Superior temporal gyrus (tissue), 1 donor: ENCODE data around the gene C1orf167.

Source experiments
- DNase-seq: peaks from one replicate; pipeline ENCODE4 v3.0.0-alpha.2; 2016; ENCODE audit errors: extremely low spot score

The C1orf167 gene

GRCh38 chr1:11764519-11764918 lies 2.5 kb downstream of the C1orf167 start:
- DNase-seq: no peak

GRCh38 chr1:11765661-11766428 lies 3.9 kb downstream of the C1orf167 start:
- no peak for DNase-seq

- DNase-seq: no peak
Observed at GRCh38 chr1:11766429-11766776, 4.4 kb downstream of the C1orf167 start.

DNA sequence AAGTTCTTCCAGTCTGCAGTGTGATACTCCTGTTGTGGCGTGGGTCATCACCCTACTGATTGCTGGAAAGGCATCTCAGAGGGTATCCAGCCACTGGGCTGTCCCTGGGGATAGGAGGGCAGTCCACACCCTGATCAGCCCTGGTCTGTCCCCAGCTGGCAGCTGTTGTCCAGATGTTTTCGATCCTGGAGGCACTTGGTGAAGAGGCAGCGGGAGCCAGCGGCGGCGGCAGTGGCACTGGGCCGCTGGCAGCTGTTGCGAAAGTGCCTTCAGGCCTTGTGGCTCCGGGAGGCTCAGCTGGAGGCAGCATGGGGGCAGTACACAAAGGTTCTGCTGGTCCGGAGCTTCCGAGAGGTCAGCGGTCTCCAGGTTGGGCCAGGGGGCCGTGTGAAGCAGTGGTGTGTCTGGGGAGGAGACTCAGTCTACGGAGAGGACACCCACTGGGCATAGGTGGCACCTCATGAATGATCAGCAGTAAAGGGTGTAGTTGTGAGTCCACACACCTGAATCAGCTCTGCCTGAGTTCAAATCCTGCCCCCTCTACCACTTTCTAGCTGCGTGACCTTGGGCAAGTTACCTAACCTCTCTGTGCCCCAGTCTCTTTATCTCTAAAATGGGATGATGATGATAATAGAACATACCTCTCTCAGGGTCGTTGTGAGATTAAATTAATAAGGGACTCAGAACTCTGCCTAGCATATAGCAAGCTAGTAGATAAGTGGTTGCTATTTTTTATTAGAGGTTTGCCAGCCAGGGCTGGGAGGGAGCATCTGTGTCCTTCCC lies 6.1 kb downstream of the C1orf167 start:
- DNase-seq: no peak

DNA sequence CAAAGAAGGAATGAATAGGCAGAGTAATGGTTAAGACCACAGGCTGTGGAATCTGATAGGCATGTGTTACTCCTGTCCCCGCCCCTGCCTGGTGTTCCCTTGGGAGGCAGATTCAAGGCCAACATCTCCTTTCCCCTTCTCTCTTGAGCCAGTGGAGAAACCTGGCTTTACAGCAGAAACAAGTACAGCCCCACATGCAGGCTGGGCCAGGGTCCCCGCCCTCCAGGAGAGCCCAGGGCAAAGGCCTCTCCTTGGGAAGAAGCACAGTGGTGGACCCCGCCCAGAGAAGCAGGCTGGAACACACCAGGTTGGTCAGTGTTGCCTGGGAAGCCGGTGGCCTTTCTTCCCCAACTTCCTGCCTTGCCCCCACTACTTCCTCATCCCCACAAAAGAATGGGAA lies 6.8 kb downstream of the C1orf167 start:
- DNase-seq: no peak

DNA sequence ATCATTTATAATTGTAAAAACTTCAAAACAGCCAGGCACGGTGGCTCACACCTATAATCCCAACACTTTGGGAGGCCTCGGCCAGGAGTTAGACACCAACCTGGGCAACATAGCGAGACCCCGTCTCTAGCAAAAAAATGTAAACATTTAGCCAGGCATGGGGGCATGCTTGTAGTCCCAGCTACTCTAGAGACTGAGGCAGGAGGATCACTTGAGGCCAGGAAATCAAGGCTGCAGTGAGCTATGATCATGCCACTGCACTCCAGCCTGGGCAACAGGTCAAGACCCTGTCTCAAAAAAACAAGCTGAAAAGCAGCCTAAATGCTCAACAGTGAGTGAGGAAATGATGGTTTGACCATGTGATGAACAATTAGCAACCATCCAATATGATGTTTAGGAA lies 7.3 kb downstream of the C1orf167 start:
- no peak for DNase-seq

DNA sequence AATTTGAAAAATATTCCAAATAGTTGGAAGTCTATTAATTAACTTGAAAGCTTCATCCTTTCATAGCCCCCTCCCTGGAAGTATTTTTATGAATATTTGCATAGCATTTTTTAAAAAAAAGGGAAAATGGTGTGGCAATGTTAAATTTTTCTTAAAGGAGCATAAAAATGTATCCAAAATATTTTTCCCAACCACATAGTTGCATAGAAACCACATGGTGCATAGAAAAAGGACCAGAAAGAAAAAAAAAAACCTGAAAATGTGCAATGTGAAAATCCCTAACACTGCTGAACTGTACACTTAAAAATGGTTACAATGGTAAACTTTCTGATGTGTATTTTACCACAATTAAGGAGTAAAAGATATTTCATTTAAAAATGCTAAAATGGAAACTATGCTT lies 8.0 kb downstream of the C1orf167 start:
- no peak for DNase-seq

GRCh38 chr1:11771481-11772043 lies 9.6 kb downstream of the C1orf167 start:
- DNase-seq: no peak

DNA sequence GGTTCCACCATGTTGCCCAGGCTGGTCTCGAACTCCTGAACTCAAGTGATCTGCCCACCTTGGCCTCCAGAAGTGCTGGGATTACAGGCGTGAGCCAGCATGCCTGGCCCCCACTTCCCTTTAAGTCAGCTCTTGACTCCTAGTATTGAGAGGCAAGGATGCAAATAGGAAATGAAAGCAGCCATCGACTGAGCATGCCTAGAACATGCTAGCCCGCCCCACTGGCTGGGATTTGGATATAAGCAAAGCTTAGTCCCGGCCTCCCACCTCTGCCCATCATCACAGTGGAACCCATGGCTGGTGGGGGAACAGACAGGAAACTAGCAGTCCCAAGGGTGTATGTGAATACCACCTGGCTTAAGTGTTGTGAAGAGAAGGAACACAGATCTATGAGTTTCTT lies 10.5 kb downstream of the C1orf167 start:
- no peak for DNase-seq

DNA sequence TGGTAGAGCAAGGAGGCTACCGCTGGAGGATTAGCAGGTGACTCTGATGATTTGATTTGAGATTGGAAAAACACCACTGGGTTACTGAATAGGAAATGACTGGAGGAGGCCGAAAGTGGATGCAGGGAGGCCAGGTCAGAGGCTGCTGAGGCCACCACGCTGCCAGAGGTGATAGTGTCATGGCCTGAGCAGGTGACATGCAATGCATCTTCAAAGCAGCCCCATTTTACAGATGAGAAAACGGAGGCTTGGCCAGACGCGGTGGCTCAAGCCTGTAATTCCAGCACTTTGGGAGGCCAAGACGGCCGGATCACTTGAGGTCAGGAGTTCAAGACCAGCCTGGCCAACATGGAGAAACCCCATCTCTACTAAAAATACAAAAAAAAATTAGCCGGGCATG lies 12.8 kb downstream of the C1orf167 start:
- no peak for DNase-seq

- DNase-seq: no peak
Observed at GRCh38 chr1:11777658-11778322, 15.8 kb downstream of the C1orf167 start.

GRCh38 chr1:11778336-11778735 lies 16.3 kb downstream of the C1orf167 start:
- DNase-seq: no peak

DNA sequence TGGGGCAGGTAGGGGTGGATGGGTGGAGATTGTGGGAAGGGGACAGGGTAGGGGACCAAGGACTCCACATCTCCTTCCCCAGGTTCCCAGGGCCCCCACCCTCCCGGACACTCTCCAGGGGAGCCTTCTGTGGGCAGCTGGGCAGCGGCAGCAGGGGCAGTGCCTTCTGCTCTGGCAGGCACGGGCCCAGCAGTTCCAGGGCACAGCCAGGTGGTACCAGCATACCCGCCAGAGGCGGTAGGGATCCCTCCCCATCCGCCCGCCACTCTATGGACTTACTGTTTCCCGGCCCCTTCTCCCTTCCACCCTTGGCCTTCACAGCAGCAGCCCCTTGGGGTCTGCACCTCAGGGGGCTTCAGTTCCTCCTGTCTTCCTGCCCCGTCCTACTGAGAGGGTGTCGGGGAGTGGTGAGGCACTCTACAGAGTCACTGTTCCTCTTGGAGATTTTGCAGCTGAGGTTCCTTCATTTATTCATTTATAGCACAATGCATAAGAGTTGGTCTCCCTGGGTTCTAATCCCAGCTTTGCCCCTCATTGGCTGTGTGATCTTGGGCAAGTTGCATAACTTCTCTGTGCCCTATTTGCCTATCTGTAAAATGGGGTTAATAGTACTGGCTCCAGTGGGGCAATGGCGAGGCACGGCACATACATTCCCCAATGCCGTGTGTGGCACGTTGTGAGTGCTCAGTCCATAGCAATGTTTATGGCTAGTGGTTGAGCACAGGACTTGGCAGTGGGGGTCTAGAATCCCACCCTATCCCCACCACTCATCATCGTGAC lies 17.0 kb downstream of the C1orf167 start:
- DNase-seq: no peak

- no peak for DNase-seq
Observed at GRCh38 chr1:11779715-11780379, 17.9 kb downstream of the C1orf167 start.

DNA sequence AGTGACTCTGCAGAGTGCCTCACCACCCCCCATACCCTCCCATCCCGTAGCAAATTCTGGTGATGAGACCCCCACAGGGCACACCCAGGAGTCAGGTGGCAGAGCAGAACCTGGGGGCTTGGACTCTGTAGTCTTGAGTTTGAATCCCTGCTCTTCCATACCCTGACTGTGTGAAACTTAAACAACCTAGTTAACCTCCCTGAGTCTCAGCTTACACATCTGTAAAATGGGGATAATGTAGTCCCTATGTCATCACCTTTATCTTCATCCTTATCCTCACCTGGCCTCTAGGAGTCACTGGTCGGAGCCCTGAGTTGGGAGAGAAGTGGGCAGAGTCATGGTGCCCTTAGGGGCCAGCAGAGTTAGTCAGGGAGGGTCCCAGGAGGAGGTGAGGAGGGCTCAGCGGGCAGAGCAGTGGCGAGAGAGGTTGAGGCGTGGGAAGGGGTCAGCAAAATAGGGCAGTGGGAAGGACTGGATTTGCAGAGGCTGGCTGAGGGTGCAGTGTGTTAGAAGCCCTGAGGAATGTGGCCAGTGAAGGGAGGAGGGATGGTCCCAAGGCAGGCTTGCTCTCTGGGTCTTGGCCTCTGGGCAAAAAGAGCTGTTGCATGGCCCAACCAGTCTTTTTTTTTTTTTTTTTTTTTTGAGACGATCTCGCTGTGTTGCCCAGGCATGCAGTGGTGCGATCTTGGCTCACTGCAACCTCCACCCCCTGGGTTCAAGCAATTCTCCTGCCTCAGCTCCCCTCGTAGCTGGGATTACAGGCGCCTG lies 18.6 kb downstream of the C1orf167 start:
- no peak for DNase-seq

DNA sequence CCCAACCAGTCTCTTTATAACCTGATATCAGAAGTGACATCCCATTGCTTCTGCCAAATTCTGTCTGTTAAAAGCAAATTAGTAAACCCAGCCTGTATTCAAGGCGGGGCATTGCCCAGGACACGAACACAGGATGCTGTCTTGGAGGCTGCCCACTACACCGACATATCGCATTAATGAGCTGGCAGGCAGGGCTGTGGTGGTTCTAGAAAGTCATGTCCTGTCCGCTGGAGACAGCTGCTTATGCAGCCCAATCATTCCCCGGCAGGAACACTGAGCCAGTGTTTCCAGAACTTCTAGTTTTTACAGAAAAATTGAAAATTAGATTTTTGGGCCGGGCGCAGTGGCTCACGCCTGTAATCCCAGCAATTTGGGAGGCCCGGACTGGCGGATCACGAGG lies 19.3 kb downstream of the C1orf167 start:
- no peak for DNase-seq

- no peak for DNase-seq
Observed at GRCh38 chr1:11782127-11782708, 20.2 kb downstream of the C1orf167 start.

GRCh38 chr1:11783556-11783955 lies 21.6 kb downstream of the C1orf167 start:
- no peak for DNase-seq

GRCh38 chr1:11784256-11784992 lies 22.4 kb downstream of the C1orf167 start:
- DNase-seq: no peak
